COLO668 (cell line): ENCODE measurements around the gene GSAP.

Experiments
- DNase-seq: peaks from one replicate; lab custom pipeline; 2025; ENCODE audit not compliant: unreplicated experiment; lab: John Stamatoyannopoulos, UW

The GSAP gene

GRCh38 chr7:77329466-77330168, 86.5 kb downstream of the GSAP start:
- DNase-seq: no peak

GRCh38 chr7:77328669-77329068, 87.5 kb downstream of the GSAP start:
- DNase-seq: no peak

GRCh38 chr7:77327932-77328628, 88.1 kb downstream of the GSAP start:
- no peak for DNase-seq

GRCh38 chr7:77327067-77327931, 88.8 kb downstream of the GSAP start:
- peak; percentile 12 for DNase-seq

GRCh38 chr7:77326131-77326530, 90.0 kb downstream of the GSAP start:
- no peak for DNase-seq

GRCh38 chr7:77321300-77321699, 94.8 kb downstream of the GSAP start:
- no peak for DNase-seq

GRCh38 chr7:77320714-77321113, 95.4 kb downstream of the GSAP start:
- DNase-seq: no peak

GRCh38 chr7:77320137-77320536, 96.0 kb downstream of the GSAP start:
- no peak for DNase-seq

GRCh38 chr7:77318019-77318418, 98.1 kb downstream of the GSAP start:
- no peak for DNase-seq

GRCh38 chr7:77316219-77316978, 99.8 kb downstream of the GSAP start:
- no peak for DNase-seq

GRCh38 chr7:77315182-77315591, 101.0 kb downstream of the GSAP start:
- DNase-seq: no peak

- DNase-seq: no peak
Observed at GRCh38 chr7:77313876-77314480, 102.2 kb downstream of the GSAP start.

- DNase-seq: no peak
Observed at GRCh38 chr7:77313085-77313484, 103.1 kb downstream of the GSAP start.

- no peak for DNase-seq
Observed at GRCh38 chr7:77310982-77311381, 105.2 kb downstream of the GSAP start.

GRCh38 chr7:77309714-77310220, 106.4 kb downstream of the GSAP start:
- no peak for DNase-seq

- peak; percentile 10 for DNase-seq
Observed at GRCh38 chr7:77308792-77309191, 107.4 kb downstream of the GSAP start.

GRCh38 chr7:77306231-77307067, 109.7 kb downstream of the GSAP start:
- DNase-seq: peak; percentile 20

- no peak for DNase-seq
Observed at GRCh38 chr7:77295549-77295948, 120.6 kb downstream of the GSAP start.

- no peak for DNase-seq
Observed at GRCh38 chr7:77293046-77293445, 123.1 kb downstream of the GSAP start.
